Brain microvascular endothelial cell (primary cell): ENCODE results near the gene DAZAP2.
"Not testable (repeated sequence)": the region's sequence is repeated elsewhere in the genome, so short reads cannot be mapped to it uniquely, and the experiment has no call there.

ENCODE experiments used
- DNase-seq: peaks from one replicate; pipeline ENCODE4 v3.0.0-alpha.2; 2020
- H3K27ac ChIP-seq: fragments of 250-450 bp; sonication (Bioruptor Pico); 2 replicates; pipeline ENCODE4 v1.5.1; 2020; ENCODE audit warnings: mild to moderate bottlenecking, moderate library complexity
- H3K27me3 ChIP-seq: fragments of 250-450 bp; sonication (Bioruptor Pico); replicated peaks from 2 replicates; pipeline ENCODE4 v1.5.1; 2020; ENCODE audit warnings: mild to moderate bottlenecking
- H3K36me3 ChIP-seq: fragments of 250-450 bp; sonication (Bioruptor Pico); replicated peaks from 2 replicates; pipeline ENCODE4 v1.5.1; 2020; ENCODE audit warnings: mild to moderate bottlenecking
- H3K4me3 ChIP-seq: 2 replicates; pipeline ENCODE4 v1.5.1; 2011; ENCODE audit warnings: low read depth, mild to moderate bottlenecking, control low read depth, low read length, moderate library complexity
- in situ Hi-C: cut with HindIII; loops from 2 replicates; pipeline ENCODE4 v1.10.0; 2017; ENCODE audit warnings: low sequenced_read_pairs, low pct_ligation_motif_present
- TF ChIP-seq, protein P1 (sequence below): IDR thresholded peaks from 2 replicates; pipeline ENCODE4 v1.5.1; 2011; ENCODE audit warnings: low read depth, mild to moderate bottlenecking, moderate library complexity, low read length, control low read depth, inconsistent platforms; ENCODE audit errors: missing control alignments

DAZAP2 gene

DNA sequence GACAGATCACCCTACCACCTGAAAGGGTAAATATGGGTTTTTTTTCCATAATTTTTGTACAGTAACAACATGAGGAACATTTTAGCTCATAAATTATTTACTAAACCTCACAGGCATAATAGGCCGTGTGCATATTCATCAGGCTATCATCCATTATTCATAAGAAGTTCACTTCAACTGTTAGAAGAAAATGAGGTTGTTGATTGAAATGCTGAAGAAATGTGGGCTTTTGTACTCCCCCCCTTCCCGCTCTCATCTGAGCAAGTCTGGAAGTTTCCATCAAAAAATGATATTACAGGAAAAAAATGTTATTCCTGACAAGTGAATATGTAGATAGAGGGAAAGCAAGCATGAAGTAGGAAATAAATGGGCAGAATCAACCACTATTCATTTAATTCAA lies 12.9 kb upstream of the DAZAP2 start:
- Histone ChIP-seq H3K27ac (no peak overlapping the region), H3K36me3 (no peaks in the 10 kb centered on the region), H3K27me3 (no peaks in the 10 kb centered on the region), H3K4me3 (no peak overlapping the region)
- in situ Hi-C loops: no loop called here
- DNase-seq: no peak
- TF ChIP-seq, protein P1, sequence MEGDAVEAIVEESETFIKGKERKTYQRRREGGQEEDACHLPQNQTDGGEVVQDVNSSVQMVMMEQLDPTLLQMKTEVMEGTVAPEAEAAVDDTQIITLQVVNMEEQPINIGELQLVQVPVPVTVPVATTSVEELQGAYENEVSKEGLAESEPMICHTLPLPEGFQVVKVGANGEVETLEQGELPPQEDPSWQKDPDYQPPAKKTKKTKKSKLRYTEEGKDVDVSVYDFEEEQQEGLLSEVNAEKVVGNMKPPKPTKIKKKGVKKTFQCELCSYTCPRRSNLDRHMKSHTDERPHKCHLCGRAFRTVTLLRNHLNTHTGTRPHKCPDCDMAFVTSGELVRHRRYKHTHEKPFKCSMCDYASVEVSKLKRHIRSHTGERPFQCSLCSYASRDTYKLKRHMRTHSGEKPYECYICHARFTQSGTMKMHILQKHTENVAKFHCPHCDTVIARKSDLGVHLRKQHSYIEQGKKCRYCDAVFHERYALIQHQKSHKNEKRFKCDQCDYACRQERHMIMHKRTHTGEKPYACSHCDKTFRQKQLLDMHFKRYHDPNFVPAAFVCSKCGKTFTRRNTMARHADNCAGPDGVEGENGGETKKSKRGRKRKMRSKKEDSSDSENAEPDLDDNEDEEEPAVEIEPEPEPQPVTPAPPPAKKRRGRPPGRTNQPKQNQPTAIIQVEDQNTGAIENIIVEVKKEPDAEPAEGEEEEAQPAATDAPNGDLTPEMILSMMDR: no peak

DNA sequence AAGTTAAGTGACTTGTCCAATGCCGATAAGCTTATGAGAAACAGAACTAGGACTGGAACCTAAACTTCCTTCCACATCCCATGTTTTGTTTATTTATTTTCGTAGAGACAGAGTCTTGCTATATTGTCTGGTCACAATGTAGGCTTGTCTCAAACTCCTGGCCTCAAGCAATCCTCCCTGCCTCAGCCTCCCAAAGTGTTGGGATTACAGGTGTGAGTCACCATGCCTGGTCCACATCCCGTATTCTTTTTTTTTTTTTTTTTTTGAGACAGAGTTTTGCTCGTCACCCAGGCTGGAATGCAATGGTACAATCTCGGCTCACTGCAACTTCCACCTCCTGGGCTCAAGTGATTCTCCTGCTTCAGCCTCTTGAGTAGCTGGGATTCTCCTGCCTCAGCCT lies 11.5 kb upstream of the DAZAP2 start:
- in situ Hi-C loops, DNase-seq, H3K36me3 ChIP-seq, H3K27me3 ChIP-seq, H3K4me3 ChIP-seq, H3K27ac ChIP-seq: not testable (repeated sequence)

DNA sequence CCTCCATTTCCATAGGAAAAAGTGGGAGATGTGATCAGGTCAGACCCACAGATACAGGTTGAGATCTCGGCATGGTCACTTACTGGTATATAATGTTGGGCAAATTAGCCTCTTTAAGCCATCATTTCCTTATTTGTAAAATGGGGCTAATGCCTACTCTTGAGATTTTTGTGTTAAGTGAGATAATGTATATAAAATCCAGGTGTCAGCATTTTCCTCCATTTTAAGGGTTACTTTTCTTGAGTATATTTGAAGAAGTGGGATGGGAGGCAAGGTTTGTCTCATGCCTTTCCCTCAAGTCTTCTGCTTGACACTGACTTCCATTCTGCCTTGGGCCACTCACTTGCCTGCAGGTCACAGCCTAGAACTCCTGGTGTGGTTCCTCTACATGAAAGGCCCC lies 10.7 kb upstream of the DAZAP2 start:
- no peaks in the 10 kb centered on the region for H3K36me3 ChIP-seq
- TF ChIP-seq, protein P1: no peak
- H3K27me3 ChIP-seq: no peaks in the 10 kb centered on the region
- in situ Hi-C loops: no loop called here
- H3K4me3 ChIP-seq: no peak overlapping the region
- H3K27ac ChIP-seq: no peak overlapping the region
- no peak for DNase-seq

DNA sequence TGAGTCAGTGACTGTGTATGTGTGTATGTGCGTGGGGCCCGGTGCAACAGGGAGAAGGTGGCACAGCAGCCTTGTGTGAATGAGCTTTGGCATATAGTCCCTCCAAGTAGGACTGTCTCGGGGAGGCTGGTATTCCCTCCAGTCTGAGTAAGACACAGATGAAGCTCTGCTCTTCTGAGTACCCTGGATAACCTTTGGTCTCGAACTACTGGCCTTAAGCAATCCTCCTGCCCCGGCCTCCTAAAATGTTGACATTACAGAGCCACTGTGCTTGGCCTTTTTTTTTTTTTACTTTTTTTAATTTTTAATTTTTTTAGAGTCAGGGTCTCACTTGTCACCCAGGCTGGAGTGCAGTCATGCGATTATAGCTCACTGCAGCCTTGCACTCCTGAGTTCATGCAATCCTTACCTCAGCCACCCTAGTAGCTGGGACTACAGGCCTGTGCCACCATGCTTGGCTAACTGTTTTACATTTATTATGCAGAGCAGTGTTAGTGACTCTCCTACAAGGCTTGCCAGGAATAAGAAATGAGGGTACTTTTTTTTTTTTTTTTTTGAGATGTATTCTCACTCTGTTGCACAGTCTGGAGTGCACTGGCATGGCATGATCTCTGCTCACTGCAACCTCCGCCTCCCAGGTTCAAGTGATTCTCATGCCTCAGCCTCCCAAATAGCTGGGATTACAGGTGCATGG lies 9.4 kb upstream of the DAZAP2 start:
- H3K36me3 ChIP-seq: no peaks in the 10 kb centered on the region
- H3K27ac ChIP-seq: no peak overlapping the region
- no peak overlapping the region for H3K4me3 ChIP-seq
- in situ Hi-C loops: no loop called here
- TF ChIP-seq, protein P1: no peak
- DNase-seq: no peak
- H3K27me3 ChIP-seq: no peaks in the 10 kb centered on the region

DNA sequence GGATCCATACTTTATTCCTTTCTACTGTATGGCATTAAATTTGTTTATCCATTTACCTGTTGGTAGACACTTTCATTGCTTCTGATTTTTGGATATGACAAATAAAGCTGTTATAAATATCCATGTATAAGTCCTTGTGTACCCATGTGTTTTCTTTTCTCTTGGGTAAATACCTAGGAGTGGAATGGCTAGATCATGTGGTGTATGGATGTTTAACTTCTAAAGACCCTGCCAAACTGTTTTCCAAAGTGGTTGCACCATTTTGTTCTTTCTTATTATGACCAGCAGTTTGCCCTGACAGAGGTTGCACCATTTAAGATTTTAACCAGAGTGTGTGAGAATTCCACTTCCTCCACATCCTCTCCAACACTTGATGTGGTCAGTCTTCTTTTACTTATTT lies 6.0 kb upstream of the DAZAP2 start:
- Histone ChIP-seq H3K36me3 (no peaks in the 10 kb centered on the region), H3K27ac (no peak overlapping the region), H3K4me3 (no peak overlapping the region), H3K27me3 (no peaks in the 10 kb centered on the region)
- no peak for DNase-seq
- in situ Hi-C loops: no loop called here
- TF ChIP-seq, protein P1: no peak

DNA sequence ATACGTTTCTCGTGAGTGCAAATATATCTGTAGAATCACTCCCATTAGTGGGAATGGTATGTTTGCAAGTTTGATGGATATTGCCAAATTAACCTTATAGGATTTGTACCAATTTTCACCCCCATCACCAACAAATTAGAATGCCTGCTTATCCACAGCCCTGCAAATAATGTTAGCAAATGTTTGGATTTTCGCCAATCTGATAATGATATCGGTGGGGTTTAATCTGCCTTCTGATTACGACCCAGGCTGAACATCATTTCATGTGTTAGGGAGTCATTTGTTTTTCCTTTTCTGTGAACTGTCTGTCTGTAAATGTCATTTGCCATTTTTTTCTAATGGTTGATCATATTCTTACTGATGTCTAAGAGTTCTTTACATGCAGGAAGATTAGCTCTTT lies 4.1 kb upstream of the DAZAP2 start:
- no peaks in the 10 kb centered on the region for H3K27me3 ChIP-seq
- TF ChIP-seq, protein P1: no peak
- H3K36me3 ChIP-seq: no peaks in the 10 kb centered on the region
- no peak for DNase-seq
- in situ Hi-C loops: no loop called here
- H3K4me3 ChIP-seq: no peak overlapping the region
- no peak overlapping the region for H3K27ac ChIP-seq
